Hematopoietic multipotent progenitor cell treated with erythropoietin and hydrocortisone succinate and interleukin-3 and kit ligand, for 8 days (in vitro differentiated cells): ENCODE measurements around the gene PNPLA7.

ENCODE experiments used
- DNase-seq: peaks from one replicate; pipeline ENCODE4 v3.0.0-alpha.2; 2015

Gene PNPLA7

DNA sequence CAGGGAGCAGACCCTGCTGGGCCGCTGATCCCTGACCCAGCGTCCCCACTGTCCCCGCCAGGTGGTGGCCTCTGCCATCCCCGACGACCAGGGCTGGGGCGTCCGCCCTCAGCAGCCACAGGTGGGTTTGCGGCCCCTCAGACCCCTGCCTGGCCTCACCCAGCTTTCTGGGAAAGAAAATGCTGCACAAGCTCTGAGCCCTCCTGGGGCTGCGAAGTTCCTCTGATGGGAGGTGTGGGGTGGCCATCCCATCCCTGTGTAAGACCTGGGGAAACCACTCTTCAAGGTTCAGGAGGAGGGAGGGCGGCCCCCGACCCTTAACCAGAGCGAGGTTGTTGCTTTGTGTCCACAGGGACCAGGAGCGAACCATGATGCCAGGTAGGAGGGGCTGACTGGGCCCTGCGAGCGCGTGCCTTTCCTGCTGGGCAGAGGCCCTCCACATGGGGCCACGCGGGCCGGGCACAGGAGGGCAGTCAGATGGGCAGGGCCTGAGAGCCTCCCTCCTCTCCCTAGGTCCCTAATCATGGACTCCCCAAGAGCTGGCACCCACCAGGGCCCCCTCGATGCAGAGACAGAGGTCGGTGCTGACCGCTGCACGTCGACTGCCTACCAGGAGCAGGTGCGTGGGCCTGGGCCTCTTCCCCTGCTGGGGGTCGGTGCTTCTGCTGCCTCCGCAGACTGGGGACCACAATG is 119.3 kb downstream of the PNPLA7 start:
- no peak for DNase-seq

DNA sequence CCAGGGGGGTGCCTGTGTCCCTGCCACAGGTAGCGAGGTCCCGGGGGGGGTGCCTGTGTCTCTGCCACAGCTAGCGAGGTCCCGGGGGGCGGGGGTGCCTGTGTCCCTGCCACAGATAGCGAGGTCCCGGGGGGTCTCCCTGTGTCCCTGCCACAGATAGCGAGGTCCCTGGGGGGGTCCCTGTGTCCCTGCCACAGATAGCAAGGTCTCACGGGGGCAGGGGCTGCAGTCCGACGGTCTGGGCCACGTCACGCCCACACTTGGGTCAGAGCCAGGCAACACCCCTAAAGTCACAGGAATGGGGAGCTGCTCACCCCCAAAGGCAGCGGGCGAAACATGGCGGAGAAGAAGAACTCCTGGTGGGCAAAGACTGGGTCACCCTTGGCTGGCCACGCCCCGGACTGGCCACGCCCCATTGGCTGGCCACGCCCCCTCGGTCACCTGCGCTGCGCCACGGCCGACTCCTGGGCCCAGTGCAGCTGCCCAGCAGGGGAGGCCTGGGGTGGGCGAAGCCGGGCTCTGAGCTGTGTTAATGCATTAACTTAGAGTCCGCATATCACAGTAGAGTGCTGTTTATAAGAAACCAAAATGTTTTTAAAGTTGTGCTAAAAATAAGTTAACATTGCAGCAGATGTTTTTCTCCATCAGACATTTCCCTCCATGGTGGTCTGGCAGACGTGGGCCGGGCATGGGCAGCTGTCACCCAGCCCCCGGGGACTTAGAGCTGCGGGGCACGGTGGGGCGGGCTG is 120.1 kb downstream of the PNPLA7 start:
- no peak for DNase-seq

DNA sequence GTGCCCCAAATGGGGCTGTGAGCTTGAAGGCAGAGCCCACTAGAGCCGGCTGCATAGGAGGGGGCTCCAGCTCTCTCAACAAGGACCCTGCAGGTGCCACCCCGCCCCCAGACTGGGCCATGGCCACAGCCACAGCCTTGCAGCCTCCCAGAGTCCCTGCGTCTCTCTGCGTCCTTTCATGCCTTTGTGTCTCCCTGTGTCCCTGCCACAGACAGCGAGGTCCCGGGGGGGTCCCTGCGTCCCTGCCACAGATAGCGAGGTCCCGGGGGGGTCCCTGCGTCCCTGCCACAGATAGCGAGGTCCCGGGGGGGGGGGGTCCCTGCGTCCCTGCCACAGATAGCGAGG is 120.7 kb downstream of the PNPLA7 start:
- DNase-seq: no peak

DNA sequence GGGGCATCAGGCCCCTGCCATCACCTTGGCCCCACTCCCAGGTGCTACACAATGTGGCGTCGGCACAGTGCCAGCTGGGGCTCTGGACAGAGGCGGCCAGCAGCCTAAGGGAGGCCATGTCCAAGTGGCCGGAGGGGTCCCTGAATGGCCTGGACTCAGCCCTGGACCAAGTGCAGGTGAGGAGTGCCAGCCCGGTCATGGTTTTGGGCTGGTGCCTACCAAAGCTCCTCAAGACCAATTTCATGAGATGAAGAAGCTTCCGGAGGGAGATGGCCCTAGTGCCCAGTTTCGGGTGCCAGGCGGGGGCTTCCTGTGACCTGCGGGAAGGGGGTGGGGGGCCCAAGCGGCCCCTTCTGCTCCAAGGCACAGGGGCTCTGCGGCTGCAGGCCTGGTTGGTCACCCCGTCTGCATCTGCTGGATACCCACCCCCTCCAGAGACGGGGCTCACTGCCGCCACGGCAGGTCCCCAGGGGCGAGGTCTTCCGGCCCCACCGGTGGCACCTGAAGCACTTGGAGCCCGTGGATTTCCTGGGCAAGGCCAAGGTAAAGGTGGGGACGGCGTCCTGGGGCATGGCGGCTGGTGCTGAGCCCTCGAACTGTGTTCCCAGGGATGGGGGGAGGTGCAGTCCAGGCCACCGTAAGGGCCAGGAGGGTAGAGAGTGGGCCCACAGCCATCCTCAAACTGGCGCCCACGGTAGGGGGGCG is 121.2 kb downstream of the PNPLA7 start:
- no peak for DNase-seq

DNA sequence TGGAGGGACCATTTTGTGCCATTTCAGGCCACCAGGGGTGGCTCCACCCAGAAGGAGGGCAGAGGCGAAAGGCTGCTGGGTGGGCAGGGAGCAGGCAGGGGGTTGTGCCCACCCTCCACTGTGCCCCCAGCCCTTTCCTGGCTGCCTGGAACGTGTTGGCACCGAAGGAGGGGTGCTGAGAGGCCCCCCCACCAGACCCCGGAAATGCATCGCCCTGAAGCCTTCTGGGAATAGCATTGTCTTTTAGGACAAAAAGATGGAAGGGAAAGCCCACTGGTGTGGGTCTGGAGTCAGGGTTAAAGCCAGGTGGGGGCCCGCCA is 121.9 kb downstream of the PNPLA7 start:
- no peak for DNase-seq

DNA sequence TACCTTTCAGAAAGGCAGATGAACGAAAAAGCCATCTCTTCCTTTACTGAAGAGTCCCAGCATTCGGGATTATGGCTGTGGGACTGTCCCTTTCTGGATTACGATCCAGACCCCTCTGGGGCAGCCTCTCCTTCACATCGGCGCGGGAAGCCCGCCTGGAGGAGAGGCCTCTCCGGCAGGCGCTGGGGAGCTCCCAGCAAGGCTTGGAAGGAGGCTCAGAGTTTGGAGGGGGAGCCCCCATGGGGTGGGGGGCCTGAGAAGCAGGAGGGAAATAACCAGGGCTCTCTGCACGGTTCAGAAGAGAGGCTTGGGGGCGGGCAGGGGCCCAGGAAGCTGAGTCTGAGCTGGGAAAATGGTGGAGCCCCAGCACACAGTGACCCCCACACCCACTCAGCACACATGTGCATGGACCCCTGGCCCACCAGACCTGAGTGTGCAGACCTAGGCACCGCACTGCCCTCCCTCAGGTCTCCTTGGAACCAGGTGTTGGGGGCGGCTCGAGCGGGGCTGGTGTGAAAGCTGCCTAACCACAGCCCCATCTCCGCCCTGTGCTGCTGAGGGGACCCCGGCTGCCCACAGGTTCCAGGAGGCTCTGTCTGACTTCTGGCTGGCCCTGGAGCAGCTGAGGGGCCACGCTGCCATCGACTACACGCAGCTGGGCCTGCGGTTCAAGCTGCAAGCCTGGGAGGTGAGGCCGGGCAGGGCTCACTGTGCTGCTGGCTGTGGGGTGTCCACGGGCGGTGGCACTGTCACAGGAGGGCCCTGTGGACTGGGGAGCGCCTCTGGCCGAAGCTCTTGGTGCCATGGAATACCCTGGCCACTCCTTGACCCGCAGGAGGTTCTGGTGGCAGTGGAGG is 122.5 kb downstream of the PNPLA7 start:
- no peak for DNase-seq

DNA sequence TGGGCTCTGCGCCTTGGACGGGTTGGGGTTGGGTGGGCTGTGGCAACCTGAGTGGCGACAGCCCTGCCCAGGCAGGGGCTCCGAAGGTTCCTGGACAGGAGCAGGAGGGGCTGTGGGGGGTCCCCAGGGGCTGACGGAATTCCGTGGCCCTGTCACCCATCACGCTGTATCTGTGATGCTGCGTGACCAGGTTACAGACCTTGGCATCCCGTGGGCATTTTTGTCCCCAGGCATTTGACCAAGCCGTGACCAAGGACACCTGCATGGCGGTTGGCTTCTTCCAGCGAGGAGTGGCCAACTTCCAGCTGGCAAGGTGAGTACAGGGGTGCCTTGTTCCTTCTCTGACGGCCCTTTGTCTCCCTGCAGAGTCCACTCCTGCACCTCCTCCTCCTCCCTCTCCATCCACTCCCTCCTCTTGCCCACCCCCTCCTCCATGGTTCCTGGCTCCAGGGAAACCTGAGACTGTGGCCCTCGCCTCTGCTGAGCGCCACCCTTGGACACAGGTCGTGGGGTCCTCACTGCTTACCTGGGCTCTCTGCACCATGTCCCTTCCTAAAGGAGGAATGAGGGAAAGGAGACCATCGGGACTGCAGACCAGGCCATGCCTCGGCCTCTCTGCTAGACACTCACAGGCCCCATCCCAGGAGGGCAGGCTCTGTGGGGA is 124.1 kb downstream of the PNPLA7 start:
- no peak for DNase-seq

DNA sequence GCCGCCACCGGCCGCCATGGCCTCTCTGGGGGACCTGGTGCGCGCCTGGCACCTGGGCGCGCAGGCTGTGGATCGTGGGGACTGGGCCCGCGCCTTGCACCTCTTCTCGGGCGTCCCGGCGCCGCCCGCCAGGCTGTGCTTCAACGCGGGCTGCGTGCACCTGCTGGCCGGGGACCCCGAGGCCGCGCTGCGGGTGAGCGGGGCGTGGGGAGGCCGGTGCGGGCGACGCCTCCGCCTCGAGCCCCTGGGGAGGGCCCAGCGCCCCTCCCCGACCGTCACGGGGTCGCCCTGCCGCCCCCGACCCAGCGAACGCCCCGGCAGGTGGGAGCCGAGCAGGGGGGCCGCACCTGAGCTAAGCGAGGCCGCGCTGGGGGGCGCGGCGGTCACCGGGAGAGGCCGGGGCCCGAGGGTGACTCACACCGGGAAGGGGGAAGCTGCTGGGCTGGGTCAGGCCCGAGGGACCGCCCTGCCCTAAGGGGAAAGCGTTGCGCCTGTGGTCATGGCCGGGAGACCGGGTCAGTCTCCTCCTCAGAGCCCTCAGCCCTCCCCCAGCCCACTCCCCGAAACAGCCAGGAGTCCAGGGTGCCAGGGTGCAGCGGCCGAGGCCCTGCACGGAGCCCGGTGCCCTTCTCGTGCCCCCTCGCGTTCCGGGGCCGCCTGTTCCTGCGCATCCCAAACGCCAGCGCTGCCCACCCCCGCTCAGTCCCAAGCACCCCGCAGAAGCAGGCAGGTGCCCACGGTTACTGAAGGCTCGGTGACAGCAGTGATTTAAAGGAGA is 126.5 kb downstream of the PNPLA7 start:
- DNase-seq: no peak

DNA sequence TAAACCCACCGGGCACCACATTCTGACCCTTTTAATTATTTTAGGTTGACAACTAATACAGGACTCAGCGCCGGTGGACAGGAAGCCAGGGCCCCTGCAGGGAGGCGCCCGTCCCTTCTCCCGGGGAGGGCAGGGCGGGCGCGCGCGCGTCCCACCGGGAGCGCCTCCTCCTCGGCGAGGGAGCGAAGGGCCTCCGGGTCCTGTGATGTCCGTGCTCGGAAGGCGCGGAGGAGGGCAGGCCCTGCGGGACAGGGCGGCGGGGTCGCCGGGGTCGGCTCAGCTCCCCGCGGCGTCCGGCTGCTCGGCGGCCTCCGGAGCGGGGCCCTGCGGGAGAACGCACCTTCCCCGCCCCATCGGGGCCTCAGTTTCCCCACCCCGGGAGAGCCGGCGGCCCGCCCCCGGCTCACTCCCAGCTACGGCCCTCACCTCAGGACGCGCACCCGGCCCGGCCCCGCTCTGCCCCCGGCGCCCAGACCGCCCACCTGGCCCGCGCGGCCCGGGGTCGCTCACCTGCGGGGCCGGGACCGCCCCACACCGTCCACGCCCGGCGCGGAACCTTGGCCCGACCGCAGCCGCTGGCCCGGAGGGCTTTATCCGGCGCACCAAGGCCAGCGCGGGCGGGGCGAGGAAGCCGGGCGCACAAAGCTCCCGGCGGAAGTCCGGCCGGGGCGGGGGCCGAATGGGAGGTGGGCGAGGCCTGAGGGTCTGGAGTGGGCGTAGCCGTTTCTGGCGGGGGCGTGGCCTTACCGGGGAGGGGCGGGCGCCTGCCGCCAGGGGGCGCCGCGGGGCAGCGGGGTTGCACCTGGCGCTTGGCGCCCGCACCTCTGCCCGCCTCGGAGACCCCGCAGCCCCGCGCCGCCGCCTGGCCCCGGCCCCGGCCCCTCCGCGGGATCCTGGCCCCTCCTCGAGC is 127.3 kb downstream of the PNPLA7 start, which contains the start of the genes EXD3 and NOXA1:
Gene EXD3, minus strand, starts transcription at position 559 of the 910 bp plus-strand sequence. CDS start 27,805 bp downstream, outside the sequence.
Gene NOXA1, plus strand, starts transcription at position 790 of the 910 bp plus-strand sequence. CDS start 137 bp downstream, outside the sequence.
- peak; percentile 92 for DNase-seq

DNA sequence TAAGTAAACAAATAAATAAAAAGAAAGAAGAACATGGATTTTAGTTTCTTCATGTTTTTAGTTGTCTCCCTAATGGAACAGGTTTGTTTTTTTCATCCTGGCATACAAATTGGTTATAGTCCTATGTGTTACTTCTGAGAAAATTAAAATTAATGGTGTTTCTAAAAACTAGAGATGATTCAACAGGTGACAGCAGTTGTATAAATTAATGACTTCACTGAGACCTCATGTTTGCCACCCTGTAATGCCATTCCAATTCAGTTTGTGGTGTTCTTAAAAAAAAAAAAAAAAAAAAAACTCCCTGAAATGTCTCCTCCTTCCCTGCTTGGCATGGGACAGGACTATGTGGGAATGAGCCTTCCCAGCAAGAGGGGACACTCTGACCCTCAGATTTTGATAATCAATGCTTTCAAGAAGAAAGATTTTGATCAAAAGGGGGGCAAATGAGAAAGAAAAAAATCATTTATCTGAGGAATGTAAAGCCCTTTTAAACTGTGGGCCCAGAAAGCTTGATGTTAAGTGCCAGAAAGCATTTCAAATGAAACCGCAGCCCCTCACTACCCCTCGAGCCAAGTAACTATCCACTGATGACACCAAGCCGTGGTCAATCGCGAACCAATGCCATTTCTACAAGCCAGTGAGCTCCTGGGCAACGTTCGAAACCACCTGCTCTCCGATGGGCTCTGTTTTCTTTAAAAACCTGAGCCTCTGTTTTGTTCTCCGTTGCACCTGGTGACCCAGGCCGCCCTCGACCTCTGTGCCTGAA is 128.2 kb downstream of the PNPLA7 start:
- peak; percentile 24 for DNase-seq

DNA sequence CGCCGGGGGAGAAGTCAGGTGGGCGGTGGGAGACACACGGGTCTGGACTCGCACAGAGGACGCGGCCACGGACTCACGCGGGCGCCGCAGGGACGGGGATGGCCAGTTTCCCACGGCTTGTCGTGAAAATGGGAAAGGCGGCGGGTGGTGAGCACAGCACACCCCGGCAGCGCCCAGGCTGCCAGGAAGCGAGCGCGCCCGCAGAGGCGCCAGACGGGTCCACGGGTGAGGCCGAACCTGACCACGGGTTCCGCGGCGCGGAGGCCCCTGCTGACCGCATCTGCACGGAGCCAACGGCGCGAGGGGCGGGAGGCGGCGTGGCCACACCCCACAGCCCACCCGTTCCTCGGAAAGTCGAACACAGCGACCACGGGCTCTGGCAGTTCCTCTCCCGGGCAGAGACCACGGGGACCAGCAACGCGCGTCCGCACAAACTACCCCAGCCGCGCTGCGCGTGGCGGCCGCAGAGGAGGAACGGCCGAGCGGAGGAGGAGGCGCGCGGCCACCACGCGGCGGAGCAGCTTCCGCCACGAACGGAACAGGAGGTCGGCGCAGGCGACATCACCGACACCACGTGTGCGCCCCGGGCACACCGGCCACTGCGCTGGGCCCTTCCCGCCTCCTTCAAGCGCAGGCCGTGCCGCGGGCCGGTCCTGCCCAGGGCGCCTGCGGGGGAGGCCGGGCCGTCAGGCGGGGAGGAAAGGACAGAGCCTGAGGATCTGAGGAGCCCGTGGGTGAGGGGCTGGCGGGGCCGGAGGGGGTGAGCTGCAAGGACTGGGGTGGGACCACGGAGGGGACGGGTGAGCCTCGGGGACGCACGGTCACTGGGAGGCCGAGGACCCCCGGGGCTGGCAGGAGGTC is 132.8 kb downstream of the PNPLA7 start:
- no peak for DNase-seq

DNA sequence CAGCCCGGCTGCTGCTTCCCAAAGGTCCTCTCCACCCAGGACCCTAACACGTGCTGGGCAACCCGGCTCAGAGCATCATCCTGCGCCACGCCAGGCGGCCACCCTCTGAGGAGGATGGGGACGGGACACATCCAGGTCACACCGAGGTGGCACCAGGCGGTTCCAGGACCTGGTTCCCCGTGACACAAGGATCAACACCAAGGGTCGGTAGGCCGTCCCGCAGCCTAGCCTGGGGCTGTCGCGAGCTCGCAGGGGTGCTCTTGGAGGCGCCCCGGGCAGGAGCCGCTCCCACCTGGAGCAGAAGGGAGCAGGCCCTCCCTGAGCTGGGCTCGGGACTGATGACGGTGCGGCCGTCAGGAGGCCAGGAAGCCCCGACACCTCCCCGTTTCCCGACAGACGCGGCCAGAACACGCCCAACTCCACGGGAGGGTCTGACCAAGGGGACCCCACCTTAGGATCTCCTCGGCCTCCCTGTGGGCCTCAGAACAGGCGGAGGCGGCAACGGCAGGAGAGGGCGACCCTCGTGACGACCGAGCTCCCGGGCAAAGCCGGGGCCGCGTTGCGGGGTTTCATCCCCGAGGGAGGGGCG is 133.5 kb downstream of the PNPLA7 start:
- DNase-seq: no peak

DNA sequence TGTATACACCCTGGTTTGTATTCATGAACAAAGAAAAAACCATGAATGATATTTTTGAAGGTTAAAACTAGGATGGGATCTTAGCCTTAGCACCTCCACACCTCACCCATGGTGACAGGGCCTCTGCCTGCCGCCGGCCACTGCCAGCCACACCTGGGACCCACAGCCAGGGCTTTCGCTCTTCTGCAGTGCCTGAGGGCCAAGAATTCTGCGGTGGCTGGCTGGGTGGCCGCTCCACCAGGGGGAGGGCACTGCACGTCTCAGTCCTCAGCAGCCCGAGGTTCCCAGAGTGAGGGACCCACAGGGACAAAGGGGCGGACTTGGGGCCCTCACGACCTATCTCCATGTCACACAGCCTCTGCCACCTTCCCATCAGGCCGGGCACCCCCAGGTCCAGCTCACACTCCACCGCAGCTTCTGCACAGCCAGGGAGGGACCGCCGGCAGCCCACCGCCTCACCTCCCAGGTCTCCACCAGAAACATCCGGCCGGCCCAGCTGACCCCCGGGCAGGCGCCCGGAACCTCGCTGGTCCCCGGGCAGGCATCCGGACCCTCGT is 134.1 kb downstream of the PNPLA7 start:
- no peak for DNase-seq

DNA sequence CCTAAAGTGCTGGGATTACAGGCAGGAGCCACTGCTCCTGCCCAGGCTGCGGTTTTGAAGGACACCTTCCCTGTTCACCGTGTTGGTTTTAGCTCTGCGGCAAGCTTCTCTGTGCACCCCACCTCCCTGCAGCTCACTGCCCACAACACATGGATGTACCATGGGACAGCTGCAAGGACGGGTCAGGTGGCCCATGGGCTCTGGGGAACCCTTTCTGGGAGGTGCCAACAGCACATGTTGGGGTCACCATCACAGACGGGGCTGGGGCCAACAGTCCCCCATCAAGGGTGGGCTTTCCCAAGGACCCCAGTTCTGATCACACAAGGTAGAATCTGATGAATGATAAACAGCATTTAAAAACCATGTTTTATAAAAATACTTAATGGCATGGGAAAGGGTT is 134.8 kb downstream of the PNPLA7 start:
- no peak for DNase-seq

DNA sequence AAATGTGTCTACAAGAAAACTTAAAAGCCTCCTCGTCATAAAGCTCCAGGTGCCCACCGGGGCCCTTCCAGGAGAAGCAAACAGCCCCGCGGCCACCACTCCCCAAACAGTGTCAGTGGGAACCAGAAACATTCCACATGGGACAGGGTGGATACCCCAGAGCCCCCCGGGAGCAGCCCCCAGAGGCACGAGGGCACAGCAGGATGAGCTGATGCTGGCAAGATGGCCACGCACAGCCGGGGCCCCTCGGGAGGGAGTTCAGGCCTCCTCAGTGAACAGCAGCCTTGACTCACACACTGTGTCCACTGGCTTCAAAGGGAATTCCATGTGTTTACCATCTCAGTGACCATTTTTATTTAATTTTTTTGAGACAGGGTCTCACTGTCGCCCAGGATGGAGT is 137.8 kb downstream of the PNPLA7 start:
- no peak for DNase-seq

DNA sequence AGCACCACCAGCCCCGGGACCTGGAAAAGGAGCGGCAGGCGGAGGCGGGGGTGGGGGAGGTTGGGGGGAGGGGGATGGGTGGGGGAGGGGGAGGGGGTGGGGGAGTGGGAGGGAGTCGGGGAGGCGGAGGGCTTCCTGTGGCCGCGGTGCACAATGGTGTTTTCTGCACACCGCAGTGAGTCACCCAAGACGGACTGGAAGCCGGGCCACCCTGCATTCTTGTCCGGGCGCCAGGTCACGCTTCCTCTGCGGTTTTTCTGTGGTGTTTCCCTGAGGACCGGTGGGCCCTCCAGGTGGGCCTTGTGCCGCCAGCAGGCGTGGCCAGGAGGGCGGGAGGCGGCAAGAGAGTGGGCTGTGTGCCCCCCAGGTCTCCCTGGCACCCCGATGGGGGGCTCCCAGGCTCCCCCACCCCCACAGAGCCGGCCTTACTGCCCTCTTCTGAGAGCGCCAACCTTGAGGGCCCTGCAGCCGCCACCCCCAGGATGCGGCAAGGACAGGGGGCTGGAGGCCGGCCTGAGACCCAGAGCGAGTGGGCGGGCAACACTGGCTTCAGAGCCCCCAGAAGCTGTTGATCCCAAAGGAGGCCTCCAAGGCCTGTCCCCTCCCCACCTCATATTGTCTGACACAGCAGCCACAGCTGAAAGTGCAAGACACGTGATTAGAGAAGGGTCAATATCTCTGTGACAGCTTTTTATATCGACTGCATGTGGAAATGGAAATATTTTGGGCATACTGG is 138.4 kb downstream of the PNPLA7 start:
- DNase-seq: peak; percentile 78

DNA sequence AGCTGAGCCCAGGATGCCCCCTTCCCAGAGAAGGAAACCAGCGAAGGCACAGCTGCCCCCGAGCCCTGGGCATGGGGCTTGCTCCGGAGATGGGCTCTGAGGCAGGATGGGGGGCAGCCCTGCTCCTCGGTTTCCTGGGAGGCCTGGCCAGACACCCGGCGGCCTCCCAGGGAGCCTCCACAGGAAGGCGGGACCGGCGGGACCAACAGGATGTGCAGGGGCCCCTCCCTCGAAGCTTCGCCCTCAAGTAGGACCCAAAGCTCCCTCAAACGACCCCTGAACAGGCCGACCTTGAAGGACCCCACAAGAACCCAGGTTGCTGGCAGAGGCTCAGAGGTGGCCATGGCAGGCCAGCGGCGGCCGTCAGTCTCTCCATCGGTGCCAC is 138.9 kb downstream of the PNPLA7 start:
- no peak for DNase-seq
